ENCODE results near the gene ACOT12. TPM values are rescaled to one million over a fixed set of nuclear protein-coding genes. Genes with fewer than 3 reads are reported as not detected.

ACOT12 gene
- total RNA-seq, 2 experiments from 2014 or later: not detected

DNA sequence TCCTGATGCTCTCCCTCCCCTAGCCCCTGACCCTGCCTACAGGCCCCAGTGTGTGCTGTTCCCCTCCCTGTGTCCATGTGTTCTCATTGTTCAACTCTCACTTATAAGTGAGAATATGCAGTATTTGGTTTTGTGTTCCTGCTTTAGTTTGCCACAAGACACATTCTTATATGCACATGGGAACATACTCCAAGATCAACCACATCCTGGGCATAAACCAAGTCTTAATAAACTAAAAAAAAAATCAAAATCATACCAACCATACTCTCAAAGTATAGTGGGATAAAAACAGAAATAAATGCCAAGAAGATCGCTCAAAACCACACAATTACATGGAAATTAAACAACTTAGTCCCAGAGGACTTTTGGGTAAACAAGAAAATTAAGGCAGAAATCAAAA lies 103.8 kb downstream of the ACOT12 start:
- no peak for ATAC-seq
- intact Hi-C loops (cut with DNase I, micrococcal nuclease): loop anchor here in 1 of 2 experiments (10.0 kb wide), 1 partner anchor 1785 kb away; the partner anchor contains the start of genes TMEM167A and XRCC4

DNA sequence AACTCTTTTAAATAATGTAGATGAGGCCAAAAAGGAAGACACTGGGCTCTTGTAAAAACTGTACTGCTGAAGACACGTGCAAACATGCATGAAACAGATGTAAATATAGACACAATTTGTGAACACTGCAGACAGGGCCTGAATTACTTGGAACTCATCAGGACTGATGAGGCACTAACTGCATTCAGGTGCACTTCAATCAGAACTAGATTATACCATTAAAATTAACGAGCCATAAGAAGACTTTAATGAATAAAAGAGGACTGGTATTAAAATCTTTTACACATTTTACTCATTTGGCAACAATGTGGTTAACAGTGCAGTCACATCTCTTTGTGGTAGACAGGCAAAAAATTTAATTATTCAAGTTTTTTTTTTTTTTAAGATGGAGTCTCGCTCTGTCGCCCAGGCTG lies 105.9 kb downstream of the ACOT12 start:
- H3K9me3 Mint-ChIP-seq (ENCODE audit: low read depth): peaks cover 16% of the 10 kb centered on the region
- no peak overlapping the region for H3K4me3 Mint-ChIP-seq
- ChIA-PET CTCF (interaction anchor here (2.2 kb wide), 1 partner anchor 10 kb away, joined by 23 read pairs; no protein-coding TSS in a partner anchor), POLR2A (interaction anchor here (0.7 kb wide), 1 partner anchor 537 kb away, joined by 4 read pairs; no protein-coding TSS in a partner anchor)
- peaks cover 31% of the 10 kb centered on the region for H3K36me3 Mint-ChIP-seq (ENCODE audit: low read depth)
- no peak overlapping the region for H3K27ac Mint-ChIP-seq
- H3K27me3 Mint-ChIP-seq: no peaks in the 10 kb centered on the region
- intact Hi-C loops (cut with DNase I, micrococcal nuclease): loop anchor here (5.0 to 10.0 kb wide), 4 partner anchors 326 to 1387 kb away; partner anchors contain the start of gene RASGRF2 (in 1 of the 2)
- DNase-seq: no peak
- peak; percentile 14 for ATAC-seq
- peaks cover 57% of the 10 kb centered on the region for H3K4me1 Mint-ChIP-seq

More for the DNA sequence above, 103.8 kb downstream of the ACOT12 start:
- Mint-ChIP-seq H3K36me3 (ENCODE audit: low read depth) (peaks cover 39% of the 10 kb centered on the region), H3K27ac (no peak overlapping the region), H3K4me3 (no peak overlapping the region), H3K9me3 (ENCODE audit: low read depth) (peaks cover 22% of the 10 kb centered on the region), H3K4me1 (peaks cover 61% of the 10 kb centered on the region), H3K27me3 (no peaks in the 10 kb centered on the region)
- DNase-seq: no peak
- ChIA-PET CTCF (no interaction called here), POLR2A (no interaction called here)

DNA sequence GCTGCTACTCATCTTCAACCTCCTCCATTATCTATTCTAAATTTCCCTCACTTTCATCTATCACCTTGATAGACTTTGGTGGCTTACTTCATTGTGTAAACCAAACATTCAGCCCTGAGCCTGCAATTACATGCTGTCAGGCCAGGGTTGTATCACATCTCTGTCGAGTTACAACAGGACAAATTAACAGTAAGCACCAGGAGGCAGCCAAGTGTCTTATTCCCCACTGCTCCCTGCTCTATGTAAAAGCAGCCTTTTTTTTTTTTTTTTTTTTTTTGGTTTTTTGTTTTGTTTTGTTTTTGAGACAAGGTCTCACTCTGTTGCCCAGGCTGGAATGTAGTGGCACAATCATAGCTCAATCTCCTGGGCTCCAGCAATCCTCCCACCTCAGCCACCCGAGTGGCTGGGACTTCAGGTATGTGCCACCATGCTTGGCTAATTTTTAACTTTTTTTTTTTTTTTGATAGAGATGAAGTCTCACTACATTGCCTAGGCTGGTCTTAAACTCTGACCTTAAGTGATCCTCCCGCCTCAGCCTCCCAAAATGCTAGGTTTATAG lies 107.8 kb downstream of the ACOT12 start:
- peaks cover 50% of the 10 kb centered on the region for H3K4me1 Mint-ChIP-seq
- peaks cover 24% of the 10 kb centered on the region for H3K36me3 Mint-ChIP-seq (ENCODE audit: low read depth)
- no peaks in the 10 kb centered on the region for H3K27me3 Mint-ChIP-seq
- no peak for DNase-seq
- POLR2A ChIA-PET: no interaction called here
- CTCF ChIA-PET: interaction anchor here (2.2 kb wide), 1 partner anchor 12 kb away, joined by 23 read pairs; no protein-coding TSS in a partner anchor
- no peak overlapping the region for H3K27ac Mint-ChIP-seq
- peaks cover 6% of the 10 kb centered on the region for H3K9me3 Mint-ChIP-seq (ENCODE audit: low read depth)
- no peak overlapping the region for H3K4me3 Mint-ChIP-seq
- no peak for ATAC-seq
- intact Hi-C loops (cut with DNase I, micrococcal nuclease): loop anchor here (5.0 to 10.0 kb wide), 4 partner anchors 324 to 1389 kb away; partner anchors contain the start of gene RASGRF2 (in 1 of the 2)

DNA sequence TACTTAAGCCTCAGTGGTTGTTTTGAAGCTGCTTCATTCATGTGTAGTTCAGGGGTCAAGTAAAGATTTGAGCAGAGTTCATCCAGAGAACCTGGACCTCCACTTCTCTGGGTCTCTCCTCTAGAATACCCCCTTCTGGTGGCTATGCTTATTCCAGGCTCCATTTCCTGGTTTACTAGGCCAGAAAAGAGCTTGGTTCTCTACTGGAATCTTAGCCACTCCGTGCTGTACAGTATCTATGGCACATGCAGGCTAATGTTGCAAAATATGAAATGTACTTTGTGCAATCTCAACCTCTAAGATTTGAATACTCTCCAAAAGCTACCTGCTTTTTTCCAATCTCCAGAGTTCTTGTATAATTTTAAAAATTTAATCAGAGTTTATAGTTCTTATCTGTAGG lies 110.0 kb downstream of the ACOT12 start:
- intact Hi-C loops (cut with DNase I, micrococcal nuclease): loop anchor here in 1 of 2 experiments (10.0 kb wide), 2 partner anchors 419 to 1391 kb away; no protein-coding TSS in a partner anchor
- peaks cover 30% of the 10 kb centered on the region for H3K4me1 Mint-ChIP-seq
- CTCF ChIA-PET: interaction anchor here (0.6 kb wide), 1 partner anchor 103 kb away, joined by 5 read pairs; no protein-coding TSS in a partner anchor

More for the DNA sequence above, 110.0 kb downstream of the ACOT12 start:
- Mint-ChIP-seq H3K27ac (no peak overlapping the region), H3K4me3 (no peak overlapping the region), H3K27me3 (no peaks in the 10 kb centered on the region), H3K36me3 (ENCODE audit: low read depth) (peaks cover 18% of the 10 kb centered on the region), H3K9me3 (ENCODE audit: low read depth) (no peaks in the 10 kb centered on the region)
- POLR2A ChIA-PET: no interaction called here
- DNase-seq (no peak), ATAC-seq (no peak)

Other genes starting within 250 kb of the ACOT12 start
- not detected for gene CKMT2, start 160.8 kb downstream of the ACOT12 start, total RNA-seq
- 10 to 100 TPM; 44.3 to 45.5 TPM for gene ZCCHC9, start 92.5 kb downstream of the ACOT12 start, total RNA-seq

Data from activated CD4-positive, alpha-beta T cell treated with anti-CD3 and anti-CD28 coated beads for 36 hours (primary cell).